ENCODE results near the gene INTS15. TPM values are rescaled to one million over a fixed set of nuclear protein-coding genes. Genes with fewer than 3 reads are reported as not detected.

The INTS15 gene
- total RNA-seq, 1 experiment from 2014 or later, result 46.8 TPM

GRCh38 chr7:6618621-6619020, 28.8 kb downstream of the INTS15 start:
- DNase-seq (ENCODE audit: low read depth, low spot score) (no peak), ATAC-seq (no peak)
- no TSS peak for BruUV-seq (replicated peaks)
- Histone ChIP-seq H3K27ac (ENCODE audit: low read length) (no peak overlapping the region), H3K36me3 (ENCODE audit: control insufficient read depth, insufficient read depth, low read length) (no peaks in the 10 kb centered on the region), H3K4me1 (ENCODE audit: control insufficient read depth, insufficient read depth, low read length) (no peaks in the 10 kb centered on the region; the same call in 1 of the 2 replicates), H3K27me3 (ENCODE audit: control insufficient read depth, insufficient read depth, low read length) (peaks cover 3% of the 10 kb centered on the region; the same call in 1 of the 2 replicates), H3K9me3 (ENCODE audit: control insufficient read depth, insufficient read depth, low read depth, low read length) (no peaks in the 10 kb centered on the region), H3K4me3 (ENCODE audit: low read depth in 2 of 2, low read length in 2 of 2) (no peak overlapping the region)
- ChIA-PET CTCF (no interaction called here), POLR2A (no interaction called here)
- TF ChIP-seq TCF7L2 (IDR thresholded peaks at IDR 0.05; ENCODE audit: low read depth, low read length), result no peak
- TF ChIP-seq CTCF (IDR thresholded peaks at IDR 0.05), result no peak
- TF ChIP-seq, protein P1, sequence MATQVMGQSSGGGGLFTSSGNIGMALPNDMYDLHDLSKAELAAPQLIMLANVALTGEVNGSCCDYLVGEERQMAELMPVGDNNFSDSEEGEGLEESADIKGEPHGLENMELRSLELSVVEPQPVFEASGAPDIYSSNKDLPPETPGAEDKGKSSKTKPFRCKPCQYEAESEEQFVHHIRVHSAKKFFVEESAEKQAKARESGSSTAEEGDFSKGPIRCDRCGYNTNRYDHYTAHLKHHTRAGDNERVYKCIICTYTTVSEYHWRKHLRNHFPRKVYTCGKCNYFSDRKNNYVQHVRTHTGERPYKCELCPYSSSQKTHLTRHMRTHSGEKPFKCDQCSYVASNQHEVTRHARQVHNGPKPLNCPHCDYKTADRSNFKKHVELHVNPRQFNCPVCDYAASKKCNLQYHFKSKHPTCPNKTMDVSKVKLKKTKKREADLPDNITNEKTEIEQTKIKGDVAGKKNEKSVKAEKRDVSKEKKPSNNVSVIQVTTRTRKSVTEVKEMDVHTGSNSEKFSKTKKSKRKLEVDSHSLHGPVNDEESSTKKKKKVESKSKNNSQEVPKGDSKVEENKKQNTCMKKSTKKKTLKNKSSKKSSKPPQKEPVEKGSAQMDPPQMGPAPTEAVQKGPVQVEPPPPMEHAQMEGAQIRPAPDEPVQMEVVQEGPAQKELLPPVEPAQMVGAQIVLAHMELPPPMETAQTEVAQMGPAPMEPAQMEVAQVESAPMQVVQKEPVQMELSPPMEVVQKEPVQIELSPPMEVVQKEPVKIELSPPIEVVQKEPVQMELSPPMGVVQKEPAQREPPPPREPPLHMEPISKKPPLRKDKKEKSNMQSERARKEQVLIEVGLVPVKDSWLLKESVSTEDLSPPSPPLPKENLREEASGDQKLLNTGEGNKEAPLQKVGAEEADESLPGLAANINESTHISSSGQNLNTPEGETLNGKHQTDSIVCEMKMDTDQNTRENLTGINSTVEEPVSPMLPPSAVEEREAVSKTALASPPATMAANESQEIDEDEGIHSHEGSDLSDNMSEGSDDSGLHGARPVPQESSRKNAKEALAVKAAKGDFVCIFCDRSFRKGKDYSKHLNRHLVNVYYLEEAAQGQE (IDR thresholded peaks at IDR 0.05; ENCODE audit: insufficient read depth in 1 of 2, low read depth in 2 of 2, low read length in 1 of 2), result no peak
- no peak for TF ChIP-seq SIN3A (IDR thresholded peaks at IDR 0.05; ENCODE audit: borderline replicate concordance, insufficient read depth, low read depth, low read length)
- TF ChIP-seq POLR2AphosphoS5 (IDR thresholded peaks at IDR 0.05; ENCODE audit: low read depth, low read length), result no peak
- in situ Hi-C loops (cut with HindIII; ENCODE audit: low pct_unique_long_range_greater_than_20kb, low sequenced_read_pairs), result no loop called here
- intact Hi-C loops (cut with micrococcal nuclease; ENCODE audit: unreplicated experiment), result no loop called here

GRCh38 chr7:6619961-6620360, 30.1 kb downstream of the INTS15 start:
- H3K36me3 ChIP-seq (ENCODE audit: control insufficient read depth, insufficient read depth, low read length), result no peaks in the 10 kb centered on the region
- ChIA-PET CTCF (no interaction called here), POLR2A (no interaction called here)
- H3K27me3 ChIP-seq (ENCODE audit: control insufficient read depth, insufficient read depth, low read length), result no peaks in the 10 kb centered on the region
- no peak for ATAC-seq
- H3K9me3 ChIP-seq (ENCODE audit: control insufficient read depth, insufficient read depth, low read depth, low read length), result no peaks in the 10 kb centered on the region
- TF ChIP-seq CTCF (IDR thresholded peaks at IDR 0.05), result no peak
- TF ChIP-seq, protein P1 (IDR thresholded peaks at IDR 0.05; ENCODE audit: insufficient read depth in 1 of 2, low read depth in 2 of 2, low read length in 1 of 2), result no peak
- no peak for TF ChIP-seq TCF7L2 (IDR thresholded peaks at IDR 0.05; ENCODE audit: low read depth, low read length)
- no peak for TF ChIP-seq SIN3A (IDR thresholded peaks at IDR 0.05; ENCODE audit: borderline replicate concordance, insufficient read depth, low read depth, low read length)
- TF ChIP-seq POLR2AphosphoS5 (IDR thresholded peaks at IDR 0.05; ENCODE audit: low read depth, low read length), result no peak
- no TSS peak for BruUV-seq (replicated peaks)
- intact Hi-C loops (cut with micrococcal nuclease; ENCODE audit: unreplicated experiment), result no loop called here
- DNase-seq (ENCODE audit: low read depth, low spot score), result no peak
- in situ Hi-C loops (cut with HindIII; ENCODE audit: low pct_unique_long_range_greater_than_20kb, low sequenced_read_pairs), result no loop called here
- no peaks in the 10 kb centered on the region; the same call in 1 of the 2 replicates for H3K4me1 ChIP-seq (ENCODE audit: control insufficient read depth, insufficient read depth, low read length)
- H3K4me3 ChIP-seq (ENCODE audit: low read depth in 2 of 2, low read length in 2 of 2), result no peak overlapping the region
- no peak overlapping the region for H3K27ac ChIP-seq (ENCODE audit: low read length)
